H9 (cell line): ENCODE measurements around the gene ICE2. TPM values are rescaled to one million over a fixed set of nuclear protein-coding genes. Genes with fewer than 3 reads are reported as not detected.

Experiments used
- DNase-seq: peaks from one replicate; pipeline ENCODE4 v3.0.0-alpha.2; 2017
- H2AFZ ChIP-seq: one replicate; pipeline ENCODE4 v1.6.1; 2013; ENCODE audit warnings: mild to moderate bottlenecking, low read length, control low read depth, moderate library complexity
- H2AK5ac ChIP-seq: 2 replicates; pipeline ENCODE4 v1.6.1; 2013; ENCODE audit warnings: low read length, control low read depth, mixed read lengths; ENCODE audit not compliant: insufficient read length
- H2BK120ac ChIP-seq: one replicate; pipeline ENCODE4 v1.6.1; 2013; ENCODE audit warnings: low read depth, mild to moderate bottlenecking, low read length, control low read depth, inconsistent platforms; ENCODE audit not compliant: poor library complexity, severe bottlenecking
- H2BK12ac ChIP-seq: 2 replicates; pipeline ENCODE4 v1.6.1; 2013; ENCODE audit warnings: low read length, control low read depth, mixed read lengths, low read depth; ENCODE audit not compliant: insufficient read length
- H2BK15ac ChIP-seq: 2 replicates; pipeline ENCODE4 v1.6.1; 2013; ENCODE audit warnings: low read depth, low read length, control low read depth
- H2BK20ac ChIP-seq: one replicate; pipeline ENCODE4 v1.6.1; 2013; ENCODE audit warnings: low read depth, mild to moderate bottlenecking, low read length, control low read depth, inconsistent platforms; ENCODE audit not compliant: poor library complexity, severe bottlenecking
- H2BK5ac ChIP-seq: 2 replicates; pipeline ENCODE4 v1.6.1; 2013; ENCODE audit warnings: low read length, control low read depth, mixed read lengths; ENCODE audit not compliant: insufficient read length
- H3K14ac ChIP-seq: 2 replicates; pipeline ENCODE4 v1.6.1; 2013; ENCODE audit warnings: low read length, control low read depth; ENCODE audit not compliant: insufficient read depth
- H3K18ac ChIP-seq: 2 replicates; pipeline ENCODE4 v1.6.1; 2013; ENCODE audit warnings: low read depth, mild to moderate bottlenecking, mixed read lengths, low read length, control low read depth; ENCODE audit not compliant: insufficient read length
- H3K23ac ChIP-seq: 2 replicates; pipeline ENCODE4 v1.6.1; 2013; ENCODE audit warnings: low read length, control low read depth, mixed read lengths, low read depth; ENCODE audit not compliant: insufficient read length
- H3K23me2 ChIP-seq: 2 replicates; pipeline ENCODE4 v1.6.1; 2013; ENCODE audit warnings: low read depth, mild to moderate bottlenecking, mixed read lengths, low read length, control low read depth; ENCODE audit not compliant: insufficient read length, poor library complexity, severe bottlenecking
- H3K27ac ChIP-seq: 2 replicates; pipeline ENCODE4 v1.5.1; 2013; ENCODE audit warnings: low read length, control low read depth, mixed read lengths, low read depth; ENCODE audit not compliant: insufficient read length
- H3K27me3 ChIP-seq: 2 replicates; pipeline ENCODE4 v1.6.1; 2013; ENCODE audit warnings: low read length, control low read depth, inconsistent platforms; ENCODE audit not compliant: insufficient read depth
- H3K4ac ChIP-seq: 2 replicates; pipeline ENCODE4 v1.6.1; 2013; ENCODE audit warnings: low read depth, mild to moderate bottlenecking, control low read depth, inconsistent platforms, low read length, moderate library complexity
- H3K4me1 ChIP-seq: 2 replicates; pipeline ENCODE4 v1.6.1; 2013; ENCODE audit warnings: low read length, control low read depth, inconsistent platforms; ENCODE audit not compliant: insufficient read depth
- H3K4me2 ChIP-seq: 2 replicates; pipeline ENCODE4 v1.6.1; 2013; ENCODE audit warnings: low read length, control low read depth, mixed read lengths; ENCODE audit not compliant: insufficient read length, insufficient read depth
- H3K56ac ChIP-seq: 2 replicates; pipeline ENCODE4 v1.6.1; 2013; ENCODE audit warnings: low read depth, mild to moderate bottlenecking, mixed read lengths, low read length, control low read depth; ENCODE audit not compliant: insufficient read length
- H3K79me1 ChIP-seq: 2 replicates; pipeline ENCODE4 v1.6.1; 2013; ENCODE audit warnings: low read depth, mild to moderate bottlenecking, moderate library complexity, low read length, control low read depth, inconsistent platforms; ENCODE audit not compliant: insufficient read depth, poor library complexity, severe bottlenecking
- H3K79me2 ChIP-seq: 2 replicates; pipeline ENCODE4 v1.6.1; 2013; ENCODE audit warnings: low read length, control low read depth, inconsistent platforms; ENCODE audit not compliant: insufficient read depth
- H3K9ac ChIP-seq: 2 replicates; pipeline ENCODE4 v1.6.1; 2013; ENCODE audit warnings: low read length, control low read depth, mixed read lengths; ENCODE audit not compliant: insufficient read length; ENCODE audit errors: extremely low read depth
- H3K9me3 ChIP-seq: one replicate; pipeline ENCODE4 v1.6.1; 2013; ENCODE audit warnings: low read depth, low read length, inconsistent platforms; ENCODE audit not compliant: control insufficient read depth
- H3T11ph ChIP-seq: one replicate; pipeline ENCODE4 v1.6.1; 2013; ENCODE audit warnings: mild to moderate bottlenecking, low read length, control low read depth, inconsistent platforms
- H4K20me1 ChIP-seq: one replicate; pipeline ENCODE4 v1.6.1; 2013; ENCODE audit not compliant: control insufficient read depth, insufficient read length, insufficient read depth
- H4K5ac ChIP-seq: 2 replicates; pipeline ENCODE4 v1.6.1; 2013; ENCODE audit warnings: low read depth, mild to moderate bottlenecking, mixed read lengths, low read length, control low read depth; ENCODE audit not compliant: insufficient read length
- H4K8ac ChIP-seq: replicated peaks from 2 replicates; pipeline ENCODE4 v1.6.1; 2013; ENCODE audit warnings: low read length, control low read depth, mixed read lengths, low read depth; ENCODE audit not compliant: insufficient read length
- H4K91ac ChIP-seq: 2 replicates; pipeline ENCODE4 v1.6.1; 2013; ENCODE audit warnings: low read depth, mild to moderate bottlenecking, moderate library complexity, mixed read lengths, low read length, control low read depth; ENCODE audit not compliant: insufficient read length
- H3K27ac Mint-ChIP-seq, 3 experiments: 2 replicates in 2 of 3; 3 replicates in 1 of 3; pipeline ENCODE4 v1.8.0; 2020 to 2021; ENCODE audit warnings: mixed read lengths in 3 of 3, mild to moderate bottlenecking in 1 of 3, moderate library complexity in 1 of 3
- H3K27me3 Mint-ChIP-seq: 2 replicates; pipeline ENCODE4 v1.8.0; 2021; ENCODE audit warnings: low read depth, mild to moderate bottlenecking, moderate library complexity, mixed read lengths
- H3K36me3 Mint-ChIP-seq, 3 experiments: 2 replicates in 2 of 3; 3 replicates in 1 of 3; pipeline ENCODE4 v1.8.0; 2020 to 2021; ENCODE audit warnings: low read depth in 3 of 3, mixed read lengths in 3 of 3; ENCODE audit not compliant: insufficient read depth in 1 of 3
- H3K4me1 Mint-ChIP-seq, 2 experiments: 2 replicates each; pipeline ENCODE4 v1.8.0; 2020; ENCODE audit warnings: mixed read lengths in 2 of 2
- H3K4me3 Mint-ChIP-seq, 2 experiments: 2 replicates in 1 of 2; 3 replicates in 1 of 2; pipeline ENCODE4 v1.8.0; 2020 to 2021; ENCODE audit warnings: mild to moderate bottlenecking in 2 of 2, mixed read lengths in 2 of 2, moderate library complexity in 1 of 2
- H3K9me3 Mint-ChIP-seq, 2 experiments: 2 replicates in 1 of 2; 3 replicates in 1 of 2; pipeline ENCODE4 v1.8.0; 2020; ENCODE audit warnings: mild to moderate bottlenecking in 2 of 2, mixed read lengths in 2 of 2, moderate library complexity in 1 of 2
- WGBS: extraction: QIAGEN DNeasy Blood & Tissue Kit; methylation state at CpG from one replicate; pipeline ENCODE4 v1.1.7; 2013; ENCODE audit warnings: missing lambda C conversion rate, low lambda C conversion rate, mixed read lengths; ENCODE audit not compliant: insufficient read length; ENCODE audit errors: extremely low coverage; 5-methylcytosine and 5-hydroxymethylcytosine counted together
- total RNA-seq: library from RNA; stranded (reverse); gene quantifications from 2 replicates; pipeline ENCODE4 v1.2.1, GENCODE V29; 2021
- TF ChIP-seq, protein P1 (sequence below): fragments of 200-600 bp; sonication (generic); conservative IDR thresholded peaks from 3 replicates; pipeline ENCODE4 v1.8.0; 2021; ENCODE audit warnings: antibody characterized with exemption, mild to moderate bottlenecking

ICE2 gene
- total RNA-seq, 1 experiment from 2014 or later, result 76.3 TPM

DNA sequence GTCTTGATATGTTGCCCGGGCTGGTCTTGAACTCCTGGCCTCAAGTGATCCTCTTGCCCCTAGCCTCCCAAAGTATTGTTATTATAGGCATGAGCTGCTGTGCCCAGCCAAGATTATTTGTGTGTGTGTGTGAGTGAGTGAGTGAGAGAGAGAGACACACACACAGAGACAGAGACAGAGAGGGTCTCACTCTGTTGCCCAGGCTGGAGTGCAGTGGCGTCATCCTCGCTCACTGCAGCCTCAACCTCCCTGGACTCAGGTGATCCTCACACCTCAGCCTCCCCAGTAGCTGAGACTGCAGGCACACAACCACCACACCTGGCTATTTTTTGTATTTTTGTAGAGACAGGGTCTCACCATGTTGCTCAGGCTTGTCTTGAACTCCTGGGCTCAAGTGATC, 5.8 kb downstream of the ICE2 start:
- peaks cover 3% of the 10 kb centered on the region for H3K79me1 ChIP-seq
- Mint-ChIP-seq H3K9me3 (no peaks in the 10 kb centered on the region), H3K4me3 (no peak overlapping the region), H3K27me3 (no peaks in the 10 kb centered on the region), H3K4me1 (peaks cover 9 to 15% of the 10 kb centered on the region in 2 experiments), H3K36me3 (peaks cover 13 to 48% (median 47%) of the 10 kb centered on the region in 3 experiments), H3K27ac (no peak overlapping the region)
- H4K91ac ChIP-seq, result no peak overlapping the region
- no peak overlapping the region for H3K18ac ChIP-seq
- H2AFZ ChIP-seq, result no peak overlapping the region
- H3K9me3 ChIP-seq, result no peaks in the 10 kb centered on the region
- H2BK20ac ChIP-seq, result no peak overlapping the region
- no peaks in the 10 kb centered on the region; the same call in 1 of the 2 replicates for H3K4me1 ChIP-seq
- no peak overlapping the region for H3K56ac ChIP-seq
- no peak overlapping the region for H4K8ac ChIP-seq
- no peak overlapping the region for H3K14ac ChIP-seq
- no peak overlapping the region for H3K9ac ChIP-seq
- no peak overlapping the region for H2BK12ac ChIP-seq
- peaks cover 3% of the 10 kb centered on the region for H3K23me2 ChIP-seq
- TF ChIP-seq, protein P1, sequence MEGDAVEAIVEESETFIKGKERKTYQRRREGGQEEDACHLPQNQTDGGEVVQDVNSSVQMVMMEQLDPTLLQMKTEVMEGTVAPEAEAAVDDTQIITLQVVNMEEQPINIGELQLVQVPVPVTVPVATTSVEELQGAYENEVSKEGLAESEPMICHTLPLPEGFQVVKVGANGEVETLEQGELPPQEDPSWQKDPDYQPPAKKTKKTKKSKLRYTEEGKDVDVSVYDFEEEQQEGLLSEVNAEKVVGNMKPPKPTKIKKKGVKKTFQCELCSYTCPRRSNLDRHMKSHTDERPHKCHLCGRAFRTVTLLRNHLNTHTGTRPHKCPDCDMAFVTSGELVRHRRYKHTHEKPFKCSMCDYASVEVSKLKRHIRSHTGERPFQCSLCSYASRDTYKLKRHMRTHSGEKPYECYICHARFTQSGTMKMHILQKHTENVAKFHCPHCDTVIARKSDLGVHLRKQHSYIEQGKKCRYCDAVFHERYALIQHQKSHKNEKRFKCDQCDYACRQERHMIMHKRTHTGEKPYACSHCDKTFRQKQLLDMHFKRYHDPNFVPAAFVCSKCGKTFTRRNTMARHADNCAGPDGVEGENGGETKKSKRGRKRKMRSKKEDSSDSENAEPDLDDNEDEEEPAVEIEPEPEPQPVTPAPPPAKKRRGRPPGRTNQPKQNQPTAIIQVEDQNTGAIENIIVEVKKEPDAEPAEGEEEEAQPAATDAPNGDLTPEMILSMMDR, result no peak
- H3K4ac ChIP-seq, result no peak overlapping the region
- H3K27ac ChIP-seq, result no peak overlapping the region
- no peak overlapping the region for H2AK5ac ChIP-seq
- H3K4me2 ChIP-seq, result no peak overlapping the region
- DNase-seq, result no peak
- H4K5ac ChIP-seq, result no peak overlapping the region
- no peak overlapping the region for H3K23ac ChIP-seq
- H2BK15ac ChIP-seq, result no peak overlapping the region
- H2BK5ac ChIP-seq, result no peak overlapping the region
- no CpG with 5 or more reads among the region's 3 CpGs for WGBS
- H4K20me1 ChIP-seq, result no peaks in the 10 kb centered on the region
- no peak overlapping the region for H2BK120ac ChIP-seq
- H3K27me3 ChIP-seq, result no peaks in the 10 kb centered on the region
- H3T11ph ChIP-seq, result no peak overlapping the region
- H3K79me2 ChIP-seq, result peaks cover 4% of the 10 kb centered on the region; the same call in 1 of the 2 replicates
